ENCODE results near the gene EEF2.

GRCh38 chr19:4030552-4030951, 45.3 kb upstream of the EEF2 start:
- TF ChIP-seq CTCF (IDR thresholded peaks at IDR 0.05) = no peak
- TF ChIP-seq POLR2A (IDR thresholded peaks at IDR 0.05) = no peak
- TF ChIP-seq POLR2AphosphoS5 (IDR thresholded peaks at IDR 0.05) = no peak
